H1 (cell line): ENCODE measurements around the gene PXDC1.

ENCODE experiments used
- BACH1 ChIP-seq: IDR thresholded peaks from 2 replicates; pipeline ENCODE4 v1.6.1; 2012; ENCODE audit warnings: low read length, improper control_type of control experiment
- CHD2 ChIP-seq: IDR thresholded peaks from 2 replicates; pipeline ENCODE4 v1.6.1; 2012; ENCODE audit warnings: low read length, improper control_type of control experiment
- CTCF ChIP-seq, 3 experiments: IDR thresholded peaks; 1 replicate in 2 of 3; 2 replicates in 1 of 3; pipeline versions ENCODE4 v1.5.1 to v1.6.1; 2011; ENCODE audit warnings: low read length in 3 of 3, mild to moderate bottlenecking in 3 of 3, inconsistent platforms in 2 of 3, low read depth in 1 of 3, moderate library complexity in 1 of 3; ENCODE audit not compliant: insufficient read depth in 1 of 3; ENCODE audit errors: control extremely low read depth in 1 of 3
- EGR1 ChIP-seq: IDR thresholded peaks from 2 replicates; pipeline ENCODE4 v1.6.1; 2011; ENCODE audit warnings: low read depth, low read length, borderline replicate concordance
- GABPA ChIP-seq: IDR thresholded peaks from 2 replicates; pipeline ENCODE4 v1.6.1; 2011; ENCODE audit warnings: mild to moderate bottlenecking, low read length, moderate library complexity, borderline replicate concordance; ENCODE audit not compliant: insufficient read depth
- KDM5A ChIP-seq: fragments of 200-600 bp; IDR thresholded peaks from 2 replicates; pipeline ENCODE4 v1.7.1; 2012; ENCODE audit warnings: mild to moderate bottlenecking, low read length, inconsistent platforms, mixed read lengths
- MAX ChIP-seq: IDR thresholded peaks from 2 replicates; pipeline ENCODE4 v1.6.1; 2012; ENCODE audit warnings: inconsistent platforms
- POLR2A ChIP-seq, 2 experiments: IDR thresholded peaks; 1 replicate in 1 of 2; 2 replicates in 1 of 2; pipeline ENCODE4 v1.6.1; 2011; ENCODE audit warnings: low read depth in 2 of 2, low read length in 2 of 2, mild to moderate bottlenecking in 2 of 2; ENCODE audit errors: control extremely low read depth in 1 of 2
- POU5F1 ChIP-seq: IDR thresholded peaks from 2 replicates; pipeline ENCODE4 v1.6.1; 2011; ENCODE audit warnings: low read depth, mild to moderate bottlenecking, low read length, moderate library complexity
- RFX5 ChIP-seq: IDR thresholded peaks from 2 replicates; pipeline ENCODE4 v1.6.1; 2011; ENCODE audit warnings: low read depth, low read length, improper control_type of control experiment, borderline replicate concordance
- RNF2 ChIP-seq: fragments of 200-900, 300-1000 bp; sonication (generic); IDR thresholded peaks from 2 replicates; pipeline ENCODE4 v1.7.1; 2016; ENCODE audit warnings: borderline replicate concordance, low read depth, mild to moderate bottlenecking, antibody characterized with exemption, low read length; ENCODE audit not compliant: poor library complexity, severe bottlenecking; ENCODE audit errors: missing control alignments
- SAP30 ChIP-seq: fragments of 300-600 bp; sonication (generic); IDR thresholded peaks from 2 replicates; pipeline ENCODE4 v1.7.1; 2012; ENCODE audit warnings: low read length, moderate library complexity, mild to moderate bottlenecking, inconsistent platforms; ENCODE audit not compliant: insufficient read depth, insufficient replicate concordance
- SP1 ChIP-seq: IDR thresholded peaks from 2 replicates; pipeline ENCODE4 v1.6.1; 2011; ENCODE audit warnings: low read depth, low read length

GRCh38 chr6:3721810-3722621 lies 29.5 kb downstream of the PXDC1 start:
- TF ChIP-seq BACH1: no peak
- no peak for TF ChIP-seq KDM5A
- peak; percentile 86 for TF ChIP-seq MAX
- no peak for TF ChIP-seq POU5F1
- TF ChIP-seq GABPA: no peak
- TF ChIP-seq RFX5: no peak
- no peak for TF ChIP-seq CHD2
- TF ChIP-seq CTCF (IDR thresholded peaks at IDR 0.05; ENCODE audit: control extremely low read depth in 1 of 3, insufficient read depth in 1 of 3, low read depth in 1 of 3, low read length in 3 of 3): no peak
- TF ChIP-seq POLR2A (IDR thresholded peaks at IDR 0.05; ENCODE audit: control extremely low read depth in 1 of 2, low read depth in 2 of 2, low read length in 2 of 2): no peak
- TF ChIP-seq SAP30: no peak
- TF ChIP-seq RNF2: no peak
- TF ChIP-seq EGR1: no peak
- no peak for TF ChIP-seq SP1
